Fibroblast of villous mesenchyme (primary cell): ENCODE measurements around the gene ANKDD1A. TPM values are rescaled to one million over a fixed set of nuclear protein-coding genes. Genes with fewer than 3 reads are reported as not detected.
A peak's percentile ranks its signal among the peaks of the same experiment; 100 is the strongest.

Experiments used
- DNase-seq: peaks from one replicate; pipeline ENCODE4 v3.0.0-alpha.2; 2010; ENCODE audit warnings: low read depth
- H3K4me3 ChIP-seq: 2 replicates; pipeline ENCODE4 v1.5.1; 2011; ENCODE audit warnings: low read depth, mild to moderate bottlenecking, low read length
- total RNA-seq: library from RNA; depleted of rRNA; stranded (reverse); fragments of >200 nt; gene quantifications from 2 replicates; pipeline ENCODE4 v1.2.3, GENCODE V29; 2012
- TF ChIP-seq, protein P1 (sequence below): IDR thresholded peaks from 2 replicates; pipeline ENCODE4 v1.5.1; 2012; ENCODE audit warnings: low read depth, mild to moderate bottlenecking, low read length; ENCODE audit not compliant: insufficient read depth

The ANKDD1A gene
- total RNA-seq, 1 donor, result 3.9 TPM

DNA sequence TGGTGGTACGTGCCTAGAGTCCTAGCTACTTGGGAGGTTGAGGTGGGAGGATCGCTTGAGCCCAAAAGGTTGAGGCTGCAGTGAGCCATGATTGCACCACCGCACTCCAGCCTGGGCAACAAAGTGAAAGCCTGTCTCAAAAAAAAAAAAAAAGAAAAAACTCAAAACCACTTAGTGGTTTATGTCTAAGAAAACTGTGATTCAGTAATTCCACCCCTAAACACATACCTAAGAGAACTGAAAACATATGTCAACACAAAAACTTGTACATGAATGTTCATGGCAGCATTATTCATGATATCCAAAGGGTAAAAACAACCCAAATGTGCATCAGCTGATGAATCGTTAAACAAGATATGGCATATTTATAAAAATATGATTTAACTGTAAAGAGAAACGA, 63.7 kb downstream of the ANKDD1A start:
- TF ChIP-seq, protein P1, sequence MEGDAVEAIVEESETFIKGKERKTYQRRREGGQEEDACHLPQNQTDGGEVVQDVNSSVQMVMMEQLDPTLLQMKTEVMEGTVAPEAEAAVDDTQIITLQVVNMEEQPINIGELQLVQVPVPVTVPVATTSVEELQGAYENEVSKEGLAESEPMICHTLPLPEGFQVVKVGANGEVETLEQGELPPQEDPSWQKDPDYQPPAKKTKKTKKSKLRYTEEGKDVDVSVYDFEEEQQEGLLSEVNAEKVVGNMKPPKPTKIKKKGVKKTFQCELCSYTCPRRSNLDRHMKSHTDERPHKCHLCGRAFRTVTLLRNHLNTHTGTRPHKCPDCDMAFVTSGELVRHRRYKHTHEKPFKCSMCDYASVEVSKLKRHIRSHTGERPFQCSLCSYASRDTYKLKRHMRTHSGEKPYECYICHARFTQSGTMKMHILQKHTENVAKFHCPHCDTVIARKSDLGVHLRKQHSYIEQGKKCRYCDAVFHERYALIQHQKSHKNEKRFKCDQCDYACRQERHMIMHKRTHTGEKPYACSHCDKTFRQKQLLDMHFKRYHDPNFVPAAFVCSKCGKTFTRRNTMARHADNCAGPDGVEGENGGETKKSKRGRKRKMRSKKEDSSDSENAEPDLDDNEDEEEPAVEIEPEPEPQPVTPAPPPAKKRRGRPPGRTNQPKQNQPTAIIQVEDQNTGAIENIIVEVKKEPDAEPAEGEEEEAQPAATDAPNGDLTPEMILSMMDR, result no peak
- no peak overlapping the region for H3K4me3 ChIP-seq
- DNase-seq, result no peak

DNA sequence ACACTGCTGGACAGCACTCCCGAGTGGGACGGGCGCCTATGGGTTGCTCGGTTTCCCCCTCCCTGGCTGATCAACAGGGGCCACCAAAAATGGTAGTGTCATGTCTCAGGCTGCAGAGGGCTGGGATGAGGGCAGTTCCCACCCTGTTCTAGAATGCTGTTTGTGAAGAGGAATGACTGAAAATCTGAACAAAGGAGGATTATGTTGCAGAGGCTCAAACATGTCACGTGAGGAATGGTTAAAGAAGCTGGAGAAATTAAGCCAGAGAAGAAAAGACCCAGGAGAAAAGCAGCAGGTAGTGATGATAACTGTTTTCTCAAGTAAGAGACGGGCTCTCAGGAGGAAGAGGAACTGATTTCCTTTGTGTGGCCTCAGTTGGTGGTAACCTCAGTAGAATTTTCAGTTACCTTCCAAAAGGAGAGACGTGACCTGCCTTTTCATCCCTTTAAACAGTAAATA, 67.6 kb downstream of the ANKDD1A start:
- H3K4me3 ChIP-seq, result no peak overlapping the region
- DNase-seq, result no peak
- TF ChIP-seq, protein P1, result no peak

DNA sequence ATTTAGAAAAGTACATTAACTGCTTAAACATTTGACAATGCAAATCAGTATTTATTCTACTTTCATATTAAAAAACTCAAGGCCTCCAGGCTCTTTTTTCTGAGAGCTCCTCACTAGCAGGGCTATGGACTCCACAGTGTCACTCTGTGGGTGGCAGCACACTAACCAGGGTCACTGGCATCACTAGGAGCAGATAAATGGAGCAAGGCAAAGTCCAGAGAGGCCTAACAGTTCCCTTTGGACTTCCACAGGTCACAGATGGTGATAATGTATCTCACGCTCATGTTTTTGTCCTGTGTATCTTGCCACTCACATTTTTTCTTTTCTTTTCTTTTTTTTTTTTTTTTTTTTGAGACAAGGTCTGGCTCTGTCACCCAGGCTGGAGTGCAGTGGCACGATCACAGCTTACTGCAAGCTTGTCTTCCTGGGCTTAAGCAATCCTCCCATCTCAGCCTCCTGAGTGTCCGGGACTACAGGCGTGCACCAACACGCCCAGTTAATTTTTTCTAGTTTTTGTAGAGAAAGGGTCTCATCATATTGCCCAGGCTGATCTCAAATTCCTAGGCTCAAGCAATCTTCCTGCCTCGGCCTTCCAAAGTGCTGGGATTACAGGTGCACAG, 70.2 kb downstream of the ANKDD1A start:
- H3K4me3 ChIP-seq, result no peak overlapping the region
- no peak for DNase-seq
- TF ChIP-seq, protein P1, result no peak

DNA sequence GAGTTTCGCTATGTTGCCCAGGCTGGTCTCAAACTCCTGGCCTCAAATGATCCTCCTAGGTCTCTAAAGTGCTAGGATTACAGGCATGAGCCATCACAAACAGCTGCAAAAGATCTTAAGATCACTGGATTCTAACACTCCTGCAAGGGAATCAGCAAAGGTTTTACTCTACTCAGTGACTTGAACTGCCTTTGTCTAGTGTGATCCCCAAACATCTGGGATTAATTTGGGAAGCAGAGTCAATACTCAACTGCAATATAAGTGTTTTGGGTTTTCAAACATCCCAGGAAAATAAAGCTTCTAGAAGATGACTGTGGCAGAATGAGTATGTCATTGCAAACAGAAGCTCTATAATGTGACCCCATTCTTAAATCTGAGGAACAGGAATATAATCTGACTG, 70.8 kb downstream of the ANKDD1A start:
- peak; percentile 58 for DNase-seq
- TF ChIP-seq, protein P1, result no peak
- no peak overlapping the region for H3K4me3 ChIP-seq

DNA sequence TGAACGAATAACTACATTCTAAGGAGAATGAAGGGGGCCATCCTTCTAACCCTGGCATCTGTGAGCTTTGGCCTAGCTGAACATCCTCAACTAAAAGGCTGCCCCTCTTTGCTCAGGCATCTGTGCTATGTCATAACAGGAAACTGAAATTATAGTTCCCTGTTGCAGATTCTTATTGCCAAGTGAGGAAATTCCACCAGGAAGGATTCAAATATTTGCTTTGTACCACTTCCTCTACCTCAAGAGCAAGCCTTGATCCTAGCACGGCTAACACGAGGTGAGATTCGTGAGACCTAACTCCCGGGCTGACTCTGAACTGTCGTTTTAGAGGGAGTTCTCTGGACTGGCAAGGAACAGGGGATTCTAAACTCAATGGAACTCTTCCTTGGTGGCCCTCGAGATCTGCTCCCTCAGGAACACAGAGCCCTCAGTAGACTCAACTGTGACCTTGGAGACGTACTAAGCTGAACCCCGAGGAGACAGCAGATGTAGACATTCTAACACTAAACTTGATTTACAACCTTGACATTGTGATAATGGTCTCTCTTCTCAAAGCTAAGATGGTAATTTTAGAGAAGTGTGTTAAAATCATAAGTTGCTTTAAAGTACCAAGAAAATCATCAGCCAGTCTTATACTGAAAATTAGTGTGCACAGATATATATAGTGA, 73.8 kb downstream of the ANKDD1A start:
- peak; percentile 71 for DNase-seq
- H3K4me3 ChIP-seq, result peak overlapping the region; percentile 10
- TF ChIP-seq, protein P1, result no peak

DNA sequence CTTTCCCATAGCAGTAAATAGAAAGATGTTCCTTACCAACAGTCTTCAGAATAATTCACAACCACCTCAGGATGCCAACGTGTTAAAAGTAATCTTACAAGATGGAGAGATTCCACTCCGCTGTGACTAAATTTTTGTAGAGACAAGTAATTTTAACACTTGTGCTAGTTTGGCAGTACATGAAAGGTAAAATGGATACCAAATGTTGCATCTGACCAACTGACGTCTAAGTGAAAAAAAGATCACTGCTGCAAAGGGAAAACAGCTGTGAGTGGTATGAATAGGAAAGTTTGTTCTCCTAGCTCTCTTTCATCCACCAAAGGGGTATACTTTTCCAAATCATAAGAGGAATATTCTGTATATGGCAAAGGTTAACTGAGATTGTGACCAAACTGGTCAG, 75.4 kb downstream of the ANKDD1A start:
- no peak overlapping the region for H3K4me3 ChIP-seq
- TF ChIP-seq, protein P1, result no peak
- DNase-seq, result peak; percentile 38
